Measurements from ENCODE around the gene NPLOC4.

Gene NPLOC4

DNA sequence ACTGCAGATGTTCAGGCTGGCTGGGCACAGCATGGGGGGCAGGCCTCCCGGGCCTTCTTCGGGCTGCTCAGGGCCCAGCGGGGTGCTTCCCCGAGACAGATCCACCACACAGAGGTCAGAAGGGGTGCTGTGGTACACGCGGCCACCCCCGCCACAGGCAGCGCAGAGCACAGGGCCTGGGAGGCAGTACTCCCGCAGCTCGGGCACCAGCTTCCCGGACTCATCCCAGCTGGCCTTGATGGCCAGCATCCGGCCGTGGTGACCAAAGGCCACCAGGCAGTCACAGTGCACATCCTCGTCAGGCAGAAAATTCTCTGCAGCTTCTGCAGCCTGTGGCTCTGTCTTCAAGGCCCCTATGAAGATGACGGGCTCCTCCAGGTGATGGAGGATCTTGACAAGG, 86.6 kb downstream of the NPLOC4 start:
- in situ Hi-C loops (cut with HindIII; ENCODE audit: low pct_unique_long_range_greater_than_20kb, low sequenced_read_pairs) = no loop called here
- TF ChIP-seq JUND (IDR thresholded peaks at IDR 0.05; ENCODE audit: low read depth) = no peak
- DNase-seq (ENCODE audit: low read depth in 1 of 2, low spot score in 1 of 2) = no peak

DNA sequence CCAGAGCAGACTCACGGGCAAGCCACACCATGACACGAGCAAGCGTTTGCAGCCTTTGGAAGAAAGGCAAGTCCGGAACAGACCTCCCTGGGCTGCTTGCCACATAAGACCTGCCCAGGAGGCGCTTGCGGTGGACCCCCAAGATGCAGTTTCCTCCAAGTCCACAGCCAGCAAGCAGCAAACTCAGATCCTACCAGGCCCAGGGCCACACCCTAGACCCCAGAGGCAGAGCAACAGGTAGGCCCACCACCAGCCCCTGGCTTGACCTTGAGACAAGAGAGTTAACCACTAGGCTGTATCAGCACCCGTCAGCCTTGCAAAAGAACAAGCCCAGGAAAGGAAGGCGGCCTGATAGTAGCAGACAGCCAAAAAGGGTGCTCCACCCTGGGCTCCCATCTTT, 87.1 kb downstream of the NPLOC4 start:
- DNase-seq (ENCODE audit: low read depth in 1 of 2, low spot score in 1 of 2) = no peak
- no peak for TF ChIP-seq JUND (IDR thresholded peaks at IDR 0.05; ENCODE audit: low read depth)
- in situ Hi-C loops (cut with HindIII; ENCODE audit: low pct_unique_long_range_greater_than_20kb, low sequenced_read_pairs) = no loop called here

DNA sequence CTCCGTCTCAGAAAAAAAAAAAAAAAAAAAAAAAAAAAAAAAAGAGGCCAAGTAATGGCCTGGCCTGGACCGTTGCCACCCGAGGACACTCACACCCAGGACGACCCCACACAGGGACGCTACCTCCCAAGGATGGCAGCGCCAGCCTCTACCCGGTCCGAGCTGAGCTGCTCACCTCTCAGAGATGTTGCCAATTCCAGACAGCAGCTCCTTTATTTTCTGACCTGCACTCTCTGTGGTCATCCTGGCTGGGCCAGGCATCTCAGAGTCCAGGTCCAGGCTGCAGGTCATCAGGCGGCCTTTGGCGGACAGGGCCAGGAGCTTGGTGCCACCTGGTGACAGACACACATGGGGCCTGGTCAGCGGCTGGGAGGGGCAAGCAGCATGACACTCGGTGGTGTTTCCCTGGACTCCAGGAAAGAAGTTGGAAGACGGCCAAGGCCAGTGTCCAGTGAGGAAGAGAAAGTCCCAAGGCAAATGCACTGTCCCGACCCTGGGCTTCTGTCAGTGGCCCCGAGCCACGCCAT, 87.8 kb downstream of the NPLOC4 start:
- no peak for TF ChIP-seq JUND (IDR thresholded peaks at IDR 0.05; ENCODE audit: low read depth)
- no peak for DNase-seq (ENCODE audit: low read depth in 1 of 2, low spot score in 1 of 2)
- in situ Hi-C loops (cut with HindIII; ENCODE audit: low pct_unique_long_range_greater_than_20kb, low sequenced_read_pairs) = no loop called here

DNA sequence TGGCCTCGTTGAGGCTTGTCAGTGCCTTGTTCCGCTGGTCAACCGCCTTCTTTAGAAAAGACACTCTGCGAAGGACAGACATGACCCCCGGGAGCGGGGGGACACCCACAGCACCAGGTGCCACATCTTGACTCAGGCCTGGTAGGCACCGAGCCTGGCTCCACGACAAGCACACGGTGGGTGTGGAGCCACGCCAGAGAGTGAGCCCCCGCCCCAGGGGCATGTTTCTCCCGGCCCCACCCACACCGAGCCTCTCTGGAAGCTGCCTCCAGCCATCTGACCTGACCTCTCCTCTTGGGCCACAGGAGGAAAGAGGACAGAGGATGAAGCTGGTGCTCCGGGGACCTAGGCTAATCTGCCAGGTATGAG, 89.3 kb downstream of the NPLOC4 start:
- no peak for DNase-seq (ENCODE audit: low read depth in 1 of 2, low spot score in 1 of 2)
- no peak for TF ChIP-seq JUND (IDR thresholded peaks at IDR 0.05; ENCODE audit: low read depth)
- in situ Hi-C loops (cut with HindIII; ENCODE audit: low pct_unique_long_range_greater_than_20kb, low sequenced_read_pairs) = no loop called here

DNA sequence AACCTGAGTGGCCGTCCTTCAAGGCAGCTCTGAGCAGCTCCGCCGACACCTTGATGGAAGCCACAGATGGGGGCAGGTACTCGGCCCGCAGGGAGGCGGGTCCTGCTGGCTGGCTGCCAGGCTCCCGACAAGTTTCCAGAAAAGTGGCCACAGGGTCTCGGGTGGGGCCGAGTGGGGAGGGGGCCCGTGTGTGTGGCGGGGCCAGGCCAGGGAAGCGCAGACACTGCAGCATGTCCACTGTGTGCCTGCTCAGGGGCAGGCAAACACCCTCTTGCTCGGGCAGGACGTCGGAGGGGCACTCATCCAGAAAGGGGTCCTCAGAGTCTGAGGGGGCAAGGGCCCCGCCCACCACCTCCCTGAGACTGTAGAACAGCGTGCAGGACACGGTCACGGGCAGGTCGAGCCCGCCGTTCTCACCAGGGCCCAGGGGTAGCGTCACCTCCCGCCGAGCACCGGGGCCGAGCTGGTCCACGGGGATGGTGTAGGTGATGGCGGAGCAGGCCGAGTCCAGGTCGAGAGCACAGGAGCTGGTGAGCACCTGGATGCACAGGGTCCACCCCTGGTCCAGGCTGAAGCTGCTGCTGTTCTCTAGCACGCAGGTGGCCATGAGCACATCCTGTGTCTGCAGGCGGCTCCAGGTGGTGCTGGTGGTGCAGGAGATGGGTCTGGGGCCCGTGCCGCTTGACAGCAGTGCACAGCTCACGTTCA, 89.9 kb downstream of the NPLOC4 start:
- in situ Hi-C loops (cut with HindIII; ENCODE audit: low pct_unique_long_range_greater_than_20kb, low sequenced_read_pairs) = no loop called here
- no peak for DNase-seq (ENCODE audit: low read depth in 1 of 2, low spot score in 1 of 2)

DNA sequence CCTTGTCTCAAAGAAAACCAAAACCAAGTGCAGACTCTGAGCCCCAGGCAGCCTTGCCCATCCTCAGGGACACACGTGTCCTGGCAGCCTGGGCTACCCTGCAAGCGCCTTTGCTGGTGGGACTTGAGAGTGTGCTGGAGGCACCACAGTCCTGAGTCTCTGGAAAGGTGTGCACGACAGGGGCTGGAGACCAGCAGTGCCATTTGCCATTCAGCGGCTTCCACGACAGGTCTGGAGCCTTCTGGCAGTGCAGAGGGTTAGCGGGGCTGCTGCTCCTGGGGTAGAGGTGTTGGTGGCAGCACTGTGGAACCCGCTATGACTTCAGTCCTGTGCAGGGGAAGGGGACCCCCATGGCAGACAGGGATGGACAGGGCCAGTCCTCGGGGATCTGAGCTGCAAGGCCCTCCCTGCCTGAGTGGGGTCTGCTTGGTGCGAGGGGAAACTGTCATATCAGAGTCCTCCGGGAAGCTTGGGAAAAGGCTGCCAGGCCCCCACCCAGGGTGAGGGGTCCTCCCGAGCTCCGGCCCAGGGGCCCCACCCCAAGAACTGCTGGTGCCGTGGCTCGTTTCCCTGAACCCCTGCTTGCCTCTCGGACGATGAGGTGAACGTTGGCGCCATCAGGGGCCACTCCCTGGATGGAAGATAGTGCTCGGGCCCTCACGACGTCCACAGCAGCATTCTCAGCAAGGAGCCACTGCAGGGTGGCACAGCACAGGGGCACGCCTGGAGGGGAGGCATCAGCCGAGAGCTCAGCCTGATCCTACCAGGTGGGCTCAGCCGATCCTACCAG, 91.6 kb downstream of the NPLOC4 start:
- in situ Hi-C loops (cut with HindIII; ENCODE audit: low pct_unique_long_range_greater_than_20kb, low sequenced_read_pairs) = no loop called here
- no peak for DNase-seq (ENCODE audit: low read depth in 1 of 2, low spot score in 1 of 2)
- no peak for TF ChIP-seq JUND (IDR thresholded peaks at IDR 0.05; ENCODE audit: low read depth)

More for the DNA sequence above, 89.9 kb downstream of the NPLOC4 start:
- no peak for TF ChIP-seq JUND (IDR thresholded peaks at IDR 0.05; ENCODE audit: low read depth)

DNA sequence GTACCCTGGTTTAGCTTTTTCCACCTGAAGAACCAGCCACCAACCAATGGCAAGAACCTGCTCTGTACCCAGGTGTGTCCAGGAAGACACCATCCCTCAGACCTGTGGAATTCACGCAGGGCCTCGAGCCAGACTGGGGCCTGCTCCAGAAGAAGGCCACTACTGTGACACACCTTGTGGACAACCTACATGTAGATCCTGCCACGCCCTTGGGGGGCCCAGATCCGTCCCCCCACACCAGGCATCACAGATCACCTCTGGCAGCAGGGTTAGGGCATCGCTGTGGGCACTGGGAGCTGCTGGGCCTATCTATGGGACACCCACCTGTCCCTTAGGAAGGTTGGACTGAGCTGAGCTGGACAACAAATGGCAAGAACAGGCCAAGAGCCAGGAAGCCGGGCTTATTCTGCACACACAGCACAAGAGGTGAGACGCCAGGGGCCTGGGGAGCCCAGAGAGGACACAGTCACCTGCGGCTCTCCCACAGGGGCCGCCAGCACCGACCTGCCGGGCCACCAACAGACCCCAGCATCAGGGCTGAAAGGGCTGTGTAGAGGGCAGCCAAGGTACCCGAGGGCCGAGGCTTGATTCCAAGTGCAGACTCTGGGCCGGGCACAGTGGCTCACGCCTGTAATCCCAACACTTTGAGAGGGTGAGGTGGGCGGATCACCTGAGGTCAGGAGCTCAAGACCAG, 92.5 kb downstream of the NPLOC4 start:
- in situ Hi-C loops (cut with HindIII; ENCODE audit: low pct_unique_long_range_greater_than_20kb, low sequenced_read_pairs) = no loop called here
- DNase-seq (ENCODE audit: low read depth in 1 of 2, low spot score in 1 of 2) = no peak
- TF ChIP-seq JUND (IDR thresholded peaks at IDR 0.05; ENCODE audit: low read depth) = no peak

DNA sequence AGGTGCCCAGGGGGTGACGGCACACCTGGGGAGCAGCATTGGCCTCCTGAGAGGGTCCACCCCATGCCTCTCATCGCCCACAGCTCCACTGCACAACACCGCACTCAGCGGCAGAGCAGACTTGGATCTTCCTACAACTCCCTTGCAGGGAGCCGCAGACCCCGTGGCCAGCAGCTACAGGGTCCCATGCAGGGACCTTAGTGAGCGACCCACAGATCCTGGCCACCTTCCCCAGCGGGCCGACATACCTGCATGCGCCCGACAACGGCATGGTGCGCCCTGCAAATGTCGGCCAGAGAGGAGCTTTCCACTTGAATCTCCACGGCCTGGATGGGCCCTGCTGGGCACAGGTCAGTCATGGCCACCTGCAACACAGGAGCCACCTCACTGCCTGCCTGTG, 93.2 kb downstream of the NPLOC4 start:
- no peak for TF ChIP-seq JUND (IDR thresholded peaks at IDR 0.05; ENCODE audit: low read depth)
- no peak for DNase-seq (ENCODE audit: low read depth in 1 of 2, low spot score in 1 of 2)
- in situ Hi-C loops (cut with HindIII; ENCODE audit: low pct_unique_long_range_greater_than_20kb, low sequenced_read_pairs) = no loop called here

DNA sequence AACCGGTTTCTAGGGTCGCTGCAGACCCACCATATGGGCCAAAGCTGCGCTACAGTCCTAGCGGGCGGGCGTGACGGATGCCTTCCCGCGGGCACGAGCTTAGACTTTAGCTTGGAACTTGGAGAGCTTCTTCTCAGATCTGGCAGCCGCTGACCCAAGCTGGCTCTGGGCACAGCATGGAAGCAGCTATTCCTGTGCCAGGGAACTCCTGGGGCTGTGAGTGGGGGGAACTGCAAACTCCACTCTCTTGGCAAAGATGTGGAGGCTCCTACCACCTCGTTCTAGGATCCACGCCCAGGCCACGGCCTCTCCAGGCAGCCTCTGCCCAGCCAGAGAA, 93.6 kb downstream of the NPLOC4 start:
- TF ChIP-seq JUND (IDR thresholded peaks at IDR 0.05; ENCODE audit: low read depth) = no peak
- in situ Hi-C loops (cut with HindIII; ENCODE audit: low pct_unique_long_range_greater_than_20kb, low sequenced_read_pairs) = no loop called here
- DNase-seq (ENCODE audit: low read depth in 1 of 2, low spot score in 1 of 2) = no peak

DNA sequence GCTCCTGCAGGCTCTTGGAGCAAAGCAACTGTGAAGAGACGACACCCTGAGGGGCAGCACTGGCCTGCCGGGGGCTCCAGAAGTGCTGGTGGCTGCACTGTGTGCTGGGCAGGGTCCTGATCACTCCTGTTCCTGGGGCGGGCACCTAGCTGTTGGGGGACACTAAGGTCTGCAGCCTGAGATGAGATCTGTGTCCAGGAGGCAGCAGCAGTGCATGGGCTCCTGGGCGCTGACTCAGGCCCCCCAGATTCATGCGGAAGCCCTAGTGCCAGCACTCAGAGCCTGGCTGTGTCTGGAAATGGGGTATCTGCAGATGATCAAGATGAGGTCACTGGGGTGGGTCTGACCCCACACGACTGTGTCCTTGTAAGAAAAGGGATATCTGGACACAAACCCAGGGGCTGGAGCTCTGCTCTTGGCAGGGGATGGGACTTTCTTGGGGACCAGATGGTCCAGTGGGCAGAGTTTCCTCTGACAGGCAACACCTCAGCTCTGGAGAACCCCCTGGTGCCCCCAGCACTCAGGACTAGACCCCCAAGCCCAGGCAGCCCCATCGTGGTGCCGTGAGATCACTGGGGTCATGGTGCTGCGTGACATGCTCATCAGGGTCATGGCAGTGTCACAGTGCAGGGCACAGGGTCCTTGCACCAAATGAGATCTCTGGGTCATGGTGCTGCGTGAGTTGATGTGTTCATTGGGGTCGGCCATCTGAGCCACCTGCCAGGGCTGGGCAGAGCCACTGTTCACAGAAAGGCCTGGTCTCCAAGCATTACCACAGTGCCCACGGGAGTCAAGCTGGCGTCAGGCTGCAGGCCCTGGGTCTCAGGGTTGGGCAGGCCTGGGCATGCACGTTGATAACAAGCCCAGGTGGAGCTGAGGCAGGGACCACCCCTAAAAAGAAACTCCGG, 94.2 kb downstream of the NPLOC4 start:
- DNase-seq (ENCODE audit: low read depth in 1 of 2, low spot score in 1 of 2) = no peak
- in situ Hi-C loops (cut with HindIII; ENCODE audit: low pct_unique_long_range_greater_than_20kb, low sequenced_read_pairs) = no loop called here
- no peak for TF ChIP-seq JUND (IDR thresholded peaks at IDR 0.05; ENCODE audit: low read depth)

DNA sequence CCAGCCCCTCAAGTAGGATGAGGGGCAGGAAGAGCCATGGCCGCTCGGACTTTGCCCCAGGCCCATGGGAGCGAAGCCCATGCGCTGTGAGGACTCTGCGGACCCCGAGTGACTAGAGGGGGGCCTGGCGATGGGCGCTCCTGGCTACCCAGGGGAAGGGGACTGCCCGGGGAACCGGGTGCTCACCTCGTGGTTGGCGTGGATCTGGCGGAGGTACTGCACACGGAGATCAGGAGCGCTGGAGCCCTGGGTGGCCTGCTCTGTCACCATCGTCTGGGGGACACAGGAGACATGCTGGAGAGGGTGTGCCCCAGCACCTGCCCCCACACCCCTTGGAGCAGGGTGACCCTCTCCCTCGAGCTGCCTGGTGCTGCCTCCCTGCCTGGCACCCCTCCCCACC, 95.8 kb downstream of the NPLOC4 start:
- in situ Hi-C loops (cut with HindIII; ENCODE audit: low pct_unique_long_range_greater_than_20kb, low sequenced_read_pairs) = no loop called here
- TF ChIP-seq JUND (IDR thresholded peaks at IDR 0.05; ENCODE audit: low read depth) = no peak
- no peak for DNase-seq (ENCODE audit: low read depth in 1 of 2, low spot score in 1 of 2)

DNA sequence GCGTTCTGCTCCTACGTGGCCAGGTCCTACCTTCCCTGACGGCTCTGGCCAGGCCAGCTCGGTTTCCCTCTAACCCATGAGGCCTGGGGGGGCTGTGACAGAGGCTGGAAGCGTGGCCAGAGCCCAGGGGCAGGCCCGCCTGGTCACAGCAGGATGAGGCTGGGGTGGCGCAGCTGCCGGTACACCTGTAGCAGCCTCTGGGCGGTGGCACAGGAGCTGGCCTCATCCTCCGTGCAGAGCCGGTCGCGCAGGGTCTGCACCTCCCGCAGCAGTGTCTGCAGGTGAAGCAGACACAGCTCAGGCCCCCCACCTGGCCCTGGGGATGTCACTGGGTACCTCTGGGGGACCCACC, 96.3 kb downstream of the NPLOC4 start:
- in situ Hi-C loops (cut with HindIII; ENCODE audit: low pct_unique_long_range_greater_than_20kb, low sequenced_read_pairs) = no loop called here
- TF ChIP-seq JUND (IDR thresholded peaks at IDR 0.05; ENCODE audit: low read depth) = no peak

More for the DNA sequence above, 96.3 kb downstream of the NPLOC4 start:
- no peak for DNase-seq (ENCODE audit: low read depth in 1 of 2, low spot score in 1 of 2)
